ENCODE measurements around the gene TNFRSF1A.
"Not testable (repeated sequence)": the region's sequence is repeated elsewhere in the genome, so short reads cannot be mapped to it uniquely, and the experiment has no call there.

TNFRSF1A gene

GRCh38 chr12:6346942-6347341, 5.1 kb upstream of the TNFRSF1A start:
- DNase-seq (ENCODE audit: insufficient read length, low spot score) (no peak), FAIRE-seq (no peak)
- TF ChIP-seq, protein P1, sequence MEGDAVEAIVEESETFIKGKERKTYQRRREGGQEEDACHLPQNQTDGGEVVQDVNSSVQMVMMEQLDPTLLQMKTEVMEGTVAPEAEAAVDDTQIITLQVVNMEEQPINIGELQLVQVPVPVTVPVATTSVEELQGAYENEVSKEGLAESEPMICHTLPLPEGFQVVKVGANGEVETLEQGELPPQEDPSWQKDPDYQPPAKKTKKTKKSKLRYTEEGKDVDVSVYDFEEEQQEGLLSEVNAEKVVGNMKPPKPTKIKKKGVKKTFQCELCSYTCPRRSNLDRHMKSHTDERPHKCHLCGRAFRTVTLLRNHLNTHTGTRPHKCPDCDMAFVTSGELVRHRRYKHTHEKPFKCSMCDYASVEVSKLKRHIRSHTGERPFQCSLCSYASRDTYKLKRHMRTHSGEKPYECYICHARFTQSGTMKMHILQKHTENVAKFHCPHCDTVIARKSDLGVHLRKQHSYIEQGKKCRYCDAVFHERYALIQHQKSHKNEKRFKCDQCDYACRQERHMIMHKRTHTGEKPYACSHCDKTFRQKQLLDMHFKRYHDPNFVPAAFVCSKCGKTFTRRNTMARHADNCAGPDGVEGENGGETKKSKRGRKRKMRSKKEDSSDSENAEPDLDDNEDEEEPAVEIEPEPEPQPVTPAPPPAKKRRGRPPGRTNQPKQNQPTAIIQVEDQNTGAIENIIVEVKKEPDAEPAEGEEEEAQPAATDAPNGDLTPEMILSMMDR (IDR thresholded peaks at IDR 0.05; ENCODE audit: insufficient read depth, missing control alignments), result no peak

- DNase-seq (ENCODE audit: insufficient read length, low spot score) (no peak), FAIRE-seq (no peak)
- TF ChIP-seq, protein P1 (IDR thresholded peaks at IDR 0.05; ENCODE audit: insufficient read depth, missing control alignments), result no peak
Measured at GRCh38 chr12:6346235-6346832, 4.5 kb upstream of the TNFRSF1A start.

GRCh38 chr12:6345319-6346091, 3.6 kb upstream of the TNFRSF1A start:
- FAIRE-seq (no peak), DNase-seq (ENCODE audit: insufficient read length, low spot score) (no peak)
- TF ChIP-seq, protein P1 (IDR thresholded peaks at IDR 0.05; ENCODE audit: insufficient read depth, missing control alignments), result no peak

GRCh38 chr12:6344101-6344660, 2.3 kb upstream of the TNFRSF1A start:
- FAIRE-seq; DNase-seq (ENCODE audit: insufficient read length, low spot score): not testable (repeated sequence)

- no peak for FAIRE-seq
- TF ChIP-seq, protein P1 (IDR thresholded peaks at IDR 0.05; ENCODE audit: insufficient read depth, missing control alignments), result no peak
- no peak for DNase-seq (ENCODE audit: insufficient read length, low spot score)
Measured at GRCh38 chr12:6343518-6343917, 1.6 kb upstream of the TNFRSF1A start.

DNA sequence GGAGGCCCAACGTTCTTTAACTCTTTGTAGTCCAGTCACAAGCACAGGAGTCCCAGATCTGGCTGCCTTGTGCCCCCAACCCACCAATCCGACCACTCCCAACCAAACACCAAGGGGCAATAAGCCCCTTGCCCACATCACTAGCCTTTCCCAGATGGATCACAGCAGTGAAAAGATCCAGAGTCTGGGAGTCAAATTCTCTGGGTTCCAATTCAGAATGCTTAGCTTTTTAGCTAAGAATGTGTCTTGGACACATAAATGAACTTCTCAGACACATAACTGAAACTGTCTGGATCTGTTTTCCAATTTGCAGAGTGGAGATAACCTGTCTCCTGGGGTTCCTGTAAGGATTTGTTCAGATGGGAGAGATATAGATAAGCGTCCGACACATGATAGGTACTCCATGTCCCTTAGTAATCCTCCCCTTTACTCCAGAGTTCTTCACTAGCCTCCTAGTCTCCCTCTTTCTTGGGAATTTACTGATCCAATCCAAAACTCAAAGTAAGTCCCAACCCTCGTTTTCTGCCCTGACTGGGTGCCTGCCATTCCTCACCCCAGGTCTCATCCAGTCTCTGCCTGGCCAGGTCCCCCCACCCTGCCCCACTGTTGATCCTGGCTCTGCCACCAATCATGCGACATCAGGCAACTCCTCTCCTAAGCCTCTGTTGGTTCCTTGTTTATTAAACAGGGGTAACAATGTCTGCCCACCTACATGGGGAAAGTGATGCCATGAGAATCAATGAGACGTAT, 439 bp upstream of the TNFRSF1A start:
- DNase-seq (ENCODE audit: insufficient read length, low spot score), result no peak
- TF ChIP-seq, protein P1 (IDR thresholded peaks at IDR 0.05; ENCODE audit: insufficient read depth, missing control alignments), result no peak
- no peak for FAIRE-seq

DNA sequence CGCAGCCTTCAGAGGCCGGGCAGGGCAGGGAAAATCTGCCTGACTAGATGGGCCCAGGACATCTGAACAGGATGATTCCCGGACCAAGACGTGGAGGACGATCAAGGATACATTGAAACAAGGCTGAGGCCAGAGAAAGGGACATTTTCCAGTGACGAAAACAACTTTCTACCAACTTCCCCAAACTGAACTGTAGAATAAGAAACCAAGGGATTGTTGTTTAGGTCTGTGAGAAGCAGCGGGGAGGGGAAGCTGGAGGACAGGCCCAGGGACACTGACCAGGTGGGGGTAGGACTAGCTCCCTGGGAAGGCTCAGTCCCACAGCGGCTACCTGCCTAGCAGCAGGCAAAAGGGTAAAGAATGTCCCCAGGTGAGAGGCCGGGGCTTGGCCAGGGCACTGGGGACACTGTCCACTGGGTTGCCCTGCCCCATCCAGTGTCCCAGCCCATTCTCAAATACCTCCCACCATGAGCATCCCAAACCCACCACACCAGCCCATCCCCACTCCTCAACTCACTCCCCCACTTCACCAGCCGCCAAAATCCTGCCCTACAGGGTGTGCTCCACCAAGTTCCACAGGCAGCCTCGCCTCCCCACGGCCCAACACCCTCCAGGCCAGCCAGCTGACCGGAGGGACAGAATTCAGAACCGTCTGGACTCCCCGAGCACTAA, 995 bp downstream of the TNFRSF1A start:
- no peak for DNase-seq (ENCODE audit: insufficient read length, low spot score)
- TF ChIP-seq, protein P1 (IDR thresholded peaks at IDR 0.05; ENCODE audit: insufficient read depth, missing control alignments), result no peak
- FAIRE-seq, result no peak

Data from D721Med (cell line).